ENCODE results near the gene SHH. TPM values are rescaled to one million over a fixed set of nuclear protein-coding genes. Genes with fewer than 3 reads are reported as not detected.

Gene SHH
- total RNA-seq, 4 donors from 2014 or later, result not detected

DNA sequence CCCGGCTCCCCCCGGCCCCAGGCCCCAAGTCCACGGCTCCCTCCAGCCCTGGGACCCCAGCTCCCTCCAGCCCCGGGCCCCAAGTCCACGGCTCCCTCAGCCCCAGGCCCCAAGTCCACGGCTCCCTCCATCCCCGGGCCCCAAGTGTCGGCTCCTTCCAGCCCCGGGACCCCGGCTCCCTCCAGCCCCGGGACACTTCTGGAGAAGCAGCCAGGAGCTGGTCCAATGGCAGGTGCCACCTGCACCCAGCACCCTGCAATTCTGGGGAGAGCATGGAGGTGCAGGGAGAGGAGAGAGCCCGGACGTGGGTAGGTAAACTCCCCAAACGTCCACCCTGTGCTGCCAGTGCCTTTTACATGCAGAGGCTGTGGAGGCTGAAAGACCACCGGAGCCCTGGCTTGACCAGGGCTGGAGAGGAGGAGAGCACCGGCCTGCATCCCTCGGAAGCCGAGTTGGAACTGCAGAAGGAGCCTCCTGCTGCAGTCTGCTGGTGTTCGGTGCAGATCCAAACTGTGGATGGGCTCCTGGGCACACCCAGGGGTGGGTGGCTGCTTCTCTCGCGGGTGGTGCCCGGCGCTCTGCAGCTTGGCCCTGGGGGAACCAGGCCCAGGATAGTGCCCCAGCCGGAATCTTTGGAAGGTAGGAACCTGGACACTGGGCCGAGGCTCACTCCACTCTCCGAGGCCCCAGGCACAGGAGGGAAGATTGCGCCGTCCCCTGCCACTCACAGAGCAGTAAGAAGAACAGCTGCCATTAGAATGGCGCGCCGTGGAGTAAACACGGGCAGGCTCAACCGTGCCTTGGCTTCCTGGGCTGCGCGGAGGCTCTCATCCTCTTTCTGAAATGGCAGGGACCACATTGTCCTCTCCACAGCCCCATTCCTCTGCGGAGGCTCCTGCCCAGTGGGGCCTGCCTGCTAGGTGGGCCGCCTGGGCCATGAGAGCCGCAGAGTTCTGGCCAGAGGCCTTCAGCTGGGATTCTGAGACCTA lies 14.7 kb downstream of the SHH start:
- Histone ChIP-seq H3K27me3 (peaks cover 0 to 80% (median 0%) of the 10 kb centered on the region in 4 donors), H3K36me3 (no peaks in the 10 kb centered on the region), H3K4me3 (peak overlapping the region in 1 of 4 donors; percentile 33), H3K27ac (no peak overlapping the region), H3K4me1 (peaks cover 0 to 9% (median 0%) of the 10 kb centered on the region in 3 donors), H3K9me3 (no peaks in the 10 kb centered on the region)
- TF ChIP-seq, protein P1, sequence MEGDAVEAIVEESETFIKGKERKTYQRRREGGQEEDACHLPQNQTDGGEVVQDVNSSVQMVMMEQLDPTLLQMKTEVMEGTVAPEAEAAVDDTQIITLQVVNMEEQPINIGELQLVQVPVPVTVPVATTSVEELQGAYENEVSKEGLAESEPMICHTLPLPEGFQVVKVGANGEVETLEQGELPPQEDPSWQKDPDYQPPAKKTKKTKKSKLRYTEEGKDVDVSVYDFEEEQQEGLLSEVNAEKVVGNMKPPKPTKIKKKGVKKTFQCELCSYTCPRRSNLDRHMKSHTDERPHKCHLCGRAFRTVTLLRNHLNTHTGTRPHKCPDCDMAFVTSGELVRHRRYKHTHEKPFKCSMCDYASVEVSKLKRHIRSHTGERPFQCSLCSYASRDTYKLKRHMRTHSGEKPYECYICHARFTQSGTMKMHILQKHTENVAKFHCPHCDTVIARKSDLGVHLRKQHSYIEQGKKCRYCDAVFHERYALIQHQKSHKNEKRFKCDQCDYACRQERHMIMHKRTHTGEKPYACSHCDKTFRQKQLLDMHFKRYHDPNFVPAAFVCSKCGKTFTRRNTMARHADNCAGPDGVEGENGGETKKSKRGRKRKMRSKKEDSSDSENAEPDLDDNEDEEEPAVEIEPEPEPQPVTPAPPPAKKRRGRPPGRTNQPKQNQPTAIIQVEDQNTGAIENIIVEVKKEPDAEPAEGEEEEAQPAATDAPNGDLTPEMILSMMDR (IDR thresholded peaks at IDR 0.05), result peak in 1 of 6 experiments; percentile 2
- TF ChIP-seq POLR2A (IDR thresholded peaks at IDR 0.05), result no peak
- no peak for DNase-seq
- 53% methylated on average over 4 of the region's 38 CpGs; no CpG with 5 or more reads in 1 of the 2 donors for WGBS, 2 donors
- intact Hi-C loops (cut with DNase I), result loop anchor here (5.0 kb wide), 2 partner anchors 685 to 1015 kb away; no protein-coding TSS in a partner anchor

DNA sequence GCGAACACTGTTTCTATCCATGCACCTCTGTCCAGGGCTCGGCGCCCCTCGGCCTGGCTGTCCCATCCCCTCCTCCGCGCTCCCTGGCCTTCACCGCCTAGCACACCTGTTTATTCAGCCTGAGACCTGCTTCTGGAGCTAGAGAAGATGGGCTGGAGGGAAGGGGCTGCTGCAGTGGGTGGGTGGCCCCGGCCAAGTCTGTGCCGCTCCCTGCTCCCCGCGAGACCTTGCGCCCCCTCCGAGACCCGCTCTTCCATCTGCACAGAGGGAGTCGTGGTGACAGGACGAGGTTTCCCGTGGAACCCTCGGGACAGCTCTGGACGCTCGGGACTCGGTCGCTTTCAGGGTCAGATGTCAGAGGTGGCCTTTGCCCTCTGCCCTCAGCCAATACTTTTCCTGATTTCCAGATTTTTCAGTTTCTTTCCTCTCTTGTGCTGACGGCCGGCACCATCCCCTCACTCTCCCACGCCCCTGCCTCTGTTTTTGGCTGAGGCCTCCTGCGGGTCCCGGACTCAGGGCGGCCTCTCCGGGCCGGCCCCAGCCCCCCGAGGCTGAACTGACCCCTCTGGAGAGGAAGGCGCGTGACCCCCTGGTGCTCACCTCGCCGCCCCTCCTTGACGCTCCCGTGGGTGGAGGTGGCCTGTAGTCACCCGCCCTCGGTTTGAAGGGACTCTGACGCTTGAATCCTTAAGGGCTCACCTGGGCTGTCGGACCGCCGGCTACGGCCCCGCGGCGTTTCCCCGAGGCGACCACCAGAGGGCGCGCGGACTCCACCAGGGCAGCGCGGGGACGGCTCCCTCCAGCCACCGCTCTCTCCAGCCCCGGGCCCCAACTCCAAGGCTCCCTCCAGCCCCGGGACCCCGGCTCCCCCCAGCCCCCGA lies 15.6 kb downstream of the SHH start:
- Histone ChIP-seq H3K36me3 (no peaks in the 10 kb centered on the region), H3K9me3 (no peaks in the 10 kb centered on the region), H3K27me3 (peaks cover 0 to 71% (median 0%) of the 10 kb centered on the region in 4 donors), H3K4me1 (peaks cover 0 to 9% (median 0%) of the 10 kb centered on the region in 3 donors), H3K4me3 (peak overlapping the region in 1 of 4 donors; percentile 33), H3K27ac (no peak overlapping the region)
- 49 to 52% methylated on average over 15 to 29 of the region's 60 CpGs for WGBS, 2 donors
- TF ChIP-seq, protein P1 (IDR thresholded peaks at IDR 0.05), result peak; percentile 72 to 94 (median 81)
- TF ChIP-seq POLR2A (IDR thresholded peaks at IDR 0.05), result no peak
- intact Hi-C loops (cut with DNase I), result loop anchor here (5.0 kb wide), 2 partner anchors 686 to 1016 kb away; no protein-coding TSS in a partner anchor
- DNase-seq, result no peak

DNA sequence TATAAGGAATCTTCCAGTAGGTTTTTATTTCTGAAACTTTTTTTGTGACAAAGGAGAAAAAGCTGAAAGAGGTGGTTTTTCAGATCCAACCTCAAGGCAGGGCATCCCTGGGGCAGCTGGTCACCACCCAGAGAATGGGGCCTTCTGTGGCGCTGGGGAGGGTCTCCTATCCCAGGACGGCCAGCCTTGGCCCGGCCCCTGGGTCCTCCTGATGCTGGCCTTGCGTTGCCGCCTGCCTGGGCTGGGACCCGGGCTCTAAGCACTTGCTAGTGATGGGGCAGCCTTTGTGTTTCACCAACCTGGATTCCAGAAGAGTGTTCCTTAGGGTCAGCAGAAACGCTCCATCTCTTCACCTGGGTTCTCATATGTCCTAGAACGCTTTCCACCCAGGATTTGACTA lies 16.3 kb downstream of the SHH start:
- DNase-seq, result no peak
- peaks cover 0 to 9% (median 0%) of the 10 kb centered on the region in 3 donors for H3K4me1 ChIP-seq
- H3K27ac ChIP-seq, result no peak overlapping the region
- H3K4me3 ChIP-seq, result no peak overlapping the region
- TF ChIP-seq POLR2A (IDR thresholded peaks at IDR 0.05), result no peak
- TF ChIP-seq, protein P1 (IDR thresholded peaks at IDR 0.05), result no peak
- WGBS, 2 donors, result 67 to 86% methylated on average over 1 to 4 of the region's 8 CpGs
- no peaks in the 10 kb centered on the region for H3K36me3 ChIP-seq
- intact Hi-C loops (cut with DNase I), result loop anchor here (5.0 kb wide), 2 partner anchors 686 to 1016 kb away; no protein-coding TSS in a partner anchor
- H3K9me3 ChIP-seq, result no peaks in the 10 kb centered on the region
- H3K27me3 ChIP-seq, result peaks cover 0 to 64% (median 0%) of the 10 kb centered on the region in 4 donors

DNA sequence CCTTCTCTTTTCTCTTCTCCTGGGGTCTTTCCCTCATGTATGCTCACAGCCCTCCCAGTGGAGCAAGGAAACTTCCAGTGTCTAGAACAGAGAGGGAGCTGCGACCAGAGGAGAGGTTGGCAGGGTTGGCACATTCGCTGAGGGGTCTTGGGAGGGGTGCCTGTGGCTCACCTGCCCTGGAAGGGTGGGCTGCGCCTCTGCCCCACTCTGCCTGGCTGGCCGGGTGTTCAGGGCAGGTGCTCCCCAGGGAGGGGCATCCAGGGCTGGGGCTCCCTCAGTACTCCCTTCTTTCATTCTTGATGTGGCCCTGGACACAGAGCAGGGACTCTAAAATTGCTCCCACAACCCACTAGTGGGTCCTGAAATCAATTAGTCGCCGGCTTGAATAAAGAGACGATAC lies 16.9 kb downstream of the SHH start:
- TF ChIP-seq POLR2A (IDR thresholded peaks at IDR 0.05), result no peak
- intact Hi-C loops (cut with DNase I), result loop anchor here (5.0 kb wide), 2 partner anchors 687 to 1017 kb away; no protein-coding TSS in a partner anchor
- Histone ChIP-seq H3K4me1 (peaks cover 0 to 9% (median 0%) of the 10 kb centered on the region in 3 donors), H3K9me3 (no peaks in the 10 kb centered on the region), H3K27me3 (peaks cover 0 to 59% (median 0%) of the 10 kb centered on the region in 4 donors), H3K36me3 (no peaks in the 10 kb centered on the region), H3K4me3 (no peak overlapping the region), H3K27ac (no peak overlapping the region)
- no peak for DNase-seq
- 60 to 93% methylated on average over 3 of the region's 7 CpGs for WGBS, 2 donors

DNA sequence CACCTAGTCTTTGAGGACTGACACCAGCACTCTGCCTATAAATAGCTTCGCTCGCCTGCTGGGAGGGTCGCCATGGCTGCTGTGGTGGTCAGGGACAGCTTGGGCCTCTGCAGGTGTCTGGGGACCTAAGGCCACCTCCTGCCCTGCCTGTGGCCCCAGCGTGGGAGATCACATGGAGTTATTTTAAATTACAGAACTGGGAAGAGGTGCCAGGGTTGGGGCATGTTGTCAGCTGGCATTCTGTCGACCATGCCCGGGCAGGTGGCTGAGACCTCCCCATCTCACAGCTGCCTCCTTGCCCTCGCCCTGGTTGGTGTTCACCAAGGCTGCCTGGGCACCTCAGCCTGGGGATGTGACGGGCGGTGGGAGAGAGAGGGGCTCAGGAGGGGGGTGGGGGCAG lies 18.1 kb downstream of the SHH start:
- no peak overlapping the region for H3K27ac ChIP-seq
- no peaks in the 10 kb centered on the region for H3K36me3 ChIP-seq
- H3K4me1 ChIP-seq, result peaks cover 0 to 11% (median 0%) of the 10 kb centered on the region in 3 donors
- H3K4me3 ChIP-seq, result no peak overlapping the region
- H3K9me3 ChIP-seq, result no peaks in the 10 kb centered on the region
- intact Hi-C loops (cut with DNase I), result no loop called here
- WGBS, 2 donors, result 48 to 55% methylated on average over 4 to 7 of the region's 9 CpGs
- H3K27me3 ChIP-seq, result peaks cover 0 to 47% (median 0%) of the 10 kb centered on the region in 4 donors
- no peak for DNase-seq
- no peak for TF ChIP-seq POLR2A (IDR thresholded peaks at IDR 0.05)
- TF ChIP-seq, protein P1 (IDR thresholded peaks at IDR 0.05), result no peak
